SH-SY5Y (cell line): Measurements from ENCODE around the gene THAP8.

Source experiments
- GATA2 ChIP-seq: IDR thresholded peaks from 2 replicates; pipeline ENCODE4 v1.6.1; 2011; ENCODE audit warnings: mild to moderate bottlenecking, low read depth, low read length
- GATA3 ChIP-seq: IDR thresholded peaks from 2 replicates; pipeline ENCODE4 v1.6.1; 2011; ENCODE audit warnings: low read depth, mild to moderate bottlenecking, low read length, moderate library complexity

- TF ChIP-seq GATA2, result no peak
- TF ChIP-seq GATA3, result no peak
Measured at GRCh38 chr19:36100476-36100875, 46.4 kb upstream of the THAP8 start.
